PFSK-1 (cell line): ENCODE data around the gene ACADVL.

ENCODE experiments used
- FOXP2 ChIP-seq: optimal IDR thresholded peaks from 2 replicates; pipeline ENCODE3; 2011; ENCODE audit warnings: borderline replicate concordance, control low read depth, inconsistent platforms; ENCODE audit not compliant: insufficient read depth; ENCODE audit errors: extremely low read length, extremely low read depth
- POLR2AphosphoS5 ChIP-seq: IDR thresholded peaks from 2 replicates; pipeline ENCODE4 v1.6.1; 2012; ENCODE audit warnings: low read depth, mild to moderate bottlenecking, control low read depth, low read length, moderate library complexity
- SIN3A ChIP-seq: IDR thresholded peaks from 2 replicates; pipeline ENCODE4 v1.6.1; 2012; ENCODE audit warnings: mild to moderate bottlenecking, low read length, moderate library complexity, borderline replicate concordance; ENCODE audit not compliant: insufficient read depth
- TAF1 ChIP-seq: IDR thresholded peaks from 2 replicates; pipeline ENCODE4 v1.6.1; 2012; ENCODE audit warnings: low read length, control low read depth, borderline replicate concordance; ENCODE audit not compliant: insufficient read depth
- TF ChIP-seq, protein P1 (sequence below), 2 experiments: IDR thresholded peaks; 2 replicates each; pipeline versions ENCODE4 v1.6.1 to v1.8.0; 2011 to 2012; ENCODE audit warnings: low read depth in 2 of 2, low read length in 2 of 2, control low read depth in 1 of 2, inconsistent platforms in 1 of 2, mild to moderate bottlenecking in 1 of 2, moderate library complexity in 1 of 2; ENCODE audit not compliant: insufficient read depth in 1 of 2

The ACADVL gene

GRCh38 chr17:7251661-7252175, 32.0 kb downstream of the ACADVL start, which contains the start of gene CTDNEP1:
Gene CTDNEP1, minus strand, starts transcription at chr17:7251734. Its CDS starts 438 bp downstream, at chr17:7251296.
- TF ChIP-seq POLR2AphosphoS5, result peak; percentile 42; the same call in 1 of the 2 replicates
- peak; percentile 71; the same call in 1 of the 2 replicates for TF ChIP-seq TAF1
- no peak for TF ChIP-seq SIN3A
- no peak for TF ChIP-seq FOXP2
- TF ChIP-seq, protein P1, sequence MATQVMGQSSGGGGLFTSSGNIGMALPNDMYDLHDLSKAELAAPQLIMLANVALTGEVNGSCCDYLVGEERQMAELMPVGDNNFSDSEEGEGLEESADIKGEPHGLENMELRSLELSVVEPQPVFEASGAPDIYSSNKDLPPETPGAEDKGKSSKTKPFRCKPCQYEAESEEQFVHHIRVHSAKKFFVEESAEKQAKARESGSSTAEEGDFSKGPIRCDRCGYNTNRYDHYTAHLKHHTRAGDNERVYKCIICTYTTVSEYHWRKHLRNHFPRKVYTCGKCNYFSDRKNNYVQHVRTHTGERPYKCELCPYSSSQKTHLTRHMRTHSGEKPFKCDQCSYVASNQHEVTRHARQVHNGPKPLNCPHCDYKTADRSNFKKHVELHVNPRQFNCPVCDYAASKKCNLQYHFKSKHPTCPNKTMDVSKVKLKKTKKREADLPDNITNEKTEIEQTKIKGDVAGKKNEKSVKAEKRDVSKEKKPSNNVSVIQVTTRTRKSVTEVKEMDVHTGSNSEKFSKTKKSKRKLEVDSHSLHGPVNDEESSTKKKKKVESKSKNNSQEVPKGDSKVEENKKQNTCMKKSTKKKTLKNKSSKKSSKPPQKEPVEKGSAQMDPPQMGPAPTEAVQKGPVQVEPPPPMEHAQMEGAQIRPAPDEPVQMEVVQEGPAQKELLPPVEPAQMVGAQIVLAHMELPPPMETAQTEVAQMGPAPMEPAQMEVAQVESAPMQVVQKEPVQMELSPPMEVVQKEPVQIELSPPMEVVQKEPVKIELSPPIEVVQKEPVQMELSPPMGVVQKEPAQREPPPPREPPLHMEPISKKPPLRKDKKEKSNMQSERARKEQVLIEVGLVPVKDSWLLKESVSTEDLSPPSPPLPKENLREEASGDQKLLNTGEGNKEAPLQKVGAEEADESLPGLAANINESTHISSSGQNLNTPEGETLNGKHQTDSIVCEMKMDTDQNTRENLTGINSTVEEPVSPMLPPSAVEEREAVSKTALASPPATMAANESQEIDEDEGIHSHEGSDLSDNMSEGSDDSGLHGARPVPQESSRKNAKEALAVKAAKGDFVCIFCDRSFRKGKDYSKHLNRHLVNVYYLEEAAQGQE (IDR thresholded peaks at IDR 0.05; ENCODE audit: insufficient read depth in 1 of 2, low read depth in 2 of 2, low read length in 2 of 2), result peak in 1 of 2 experiments; percentile 28; a peak in 1 of 4 replicates

- TF ChIP-seq SIN3A (0 out of 2 replicates have a peak, but pooled peaks have one; percentile 74), FOXP2 (peak; percentile 81), TAF1 (peak; percentile 67; the same call in 1 of the 2 replicates), POLR2AphosphoS5 (no peak; the same call in 1 of the 2 replicates)
- TF ChIP-seq, protein P1 (IDR thresholded peaks at IDR 0.05; ENCODE audit: insufficient read depth in 1 of 2, low read depth in 2 of 2, low read length in 2 of 2), result peak in 1 of 2 experiments; percentile 68; a peak in 2 of 4 replicates
Observed at GRCh38 chr17:7252176-7253043, 32.7 kb downstream of the ACADVL start, which contains the start of gene ELP5. Gene ELP5, plus strand, starts transcription at chr17:7252215. Its CDS starts 336 bp downstream, at chr17:7252551.

DNA sequence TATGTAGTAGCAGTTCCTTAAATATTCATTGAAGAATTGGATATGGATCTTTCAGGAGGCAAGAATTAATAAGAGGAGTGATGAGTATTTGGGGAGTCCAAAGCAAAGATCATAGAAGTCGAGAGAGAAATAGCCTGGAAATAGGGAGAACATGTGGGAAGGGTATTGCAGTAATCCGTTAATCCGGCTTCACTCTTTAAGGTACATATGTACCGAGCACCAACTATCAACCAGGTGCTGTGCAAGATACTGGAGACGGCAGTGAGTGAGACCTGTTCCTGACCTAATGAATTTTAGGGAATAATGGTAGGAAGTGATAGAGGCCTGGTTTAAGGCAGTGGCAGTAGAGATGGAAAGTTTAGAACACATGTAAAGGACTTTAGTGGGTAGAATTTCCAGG, 33.3 kb downstream of the ACADVL start:
- TF ChIP-seq, protein P1 (IDR thresholded peaks at IDR 0.05; ENCODE audit: insufficient read depth in 1 of 2, low read depth in 2 of 2, low read length in 2 of 2), result no peak
- TF ChIP-seq TAF1, result no peak
- TF ChIP-seq POLR2AphosphoS5, result no peak
- no peak for TF ChIP-seq SIN3A
- TF ChIP-seq FOXP2, result no peak

GRCh38 chr17:7254511-7254910, 34.8 kb downstream of the ACADVL start:
- TF ChIP-seq, protein P1 (IDR thresholded peaks at IDR 0.05; ENCODE audit: insufficient read depth in 1 of 2, low read depth in 2 of 2, low read length in 2 of 2), result no peak
- TF ChIP-seq POLR2AphosphoS5, result no peak
- TF ChIP-seq FOXP2, result no peak
- no peak for TF ChIP-seq SIN3A
- TF ChIP-seq TAF1, result no peak
